DMS153 (cell line): ENCODE measurements around the gene PDXDC1.
"Not testable (repeated sequence)": the region's sequence is repeated elsewhere in the genome, so short reads cannot be mapped to it uniquely, and the experiment has no call there.

ENCODE experiments used
- DNase-seq: peaks from one replicate; lab custom pipeline; 2025; lab: John Stamatoyannopoulos, UW

Gene PDXDC1

DNA sequence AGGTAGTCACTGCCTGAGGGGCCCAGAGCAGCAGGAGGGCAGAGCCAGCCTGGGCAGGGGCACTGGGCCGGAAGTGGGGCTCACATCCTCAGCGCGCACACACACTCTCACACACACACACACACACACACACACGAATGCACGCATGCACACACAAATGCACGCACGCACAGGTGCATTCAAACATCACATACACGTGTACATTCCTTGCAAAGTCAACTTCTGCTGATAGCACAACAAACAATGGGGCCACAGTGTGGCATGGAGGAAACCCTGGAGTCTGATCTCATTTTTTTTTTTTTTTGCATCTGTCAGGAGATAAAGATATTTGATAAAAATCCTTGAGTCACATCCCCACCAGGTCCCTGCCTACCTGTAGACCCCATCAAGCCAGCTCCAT lies 182.8 kb downstream of the PDXDC1 start:
- not testable (repeated sequence) for DNase-seq

DNA sequence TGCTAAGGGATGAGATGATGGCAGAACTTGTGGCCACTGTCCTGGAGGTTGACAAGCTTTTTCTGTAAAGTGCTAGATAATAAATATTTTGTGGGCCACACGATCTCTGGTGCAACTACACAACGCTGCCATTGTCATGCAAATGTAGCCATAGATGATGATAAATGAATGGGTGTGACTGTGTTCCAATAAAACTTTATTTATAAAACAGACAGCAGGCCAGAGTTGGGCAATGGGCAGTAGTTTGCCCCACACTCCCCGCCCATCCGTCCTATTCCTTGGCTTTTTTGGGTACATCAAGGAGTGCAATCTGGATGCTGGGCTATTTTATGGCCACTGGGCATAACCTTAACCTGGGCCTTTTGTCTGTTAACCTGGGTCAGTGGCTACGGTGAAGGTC lies 184.8 kb downstream of the PDXDC1 start:
- DNase-seq = not testable (repeated sequence)

DNA sequence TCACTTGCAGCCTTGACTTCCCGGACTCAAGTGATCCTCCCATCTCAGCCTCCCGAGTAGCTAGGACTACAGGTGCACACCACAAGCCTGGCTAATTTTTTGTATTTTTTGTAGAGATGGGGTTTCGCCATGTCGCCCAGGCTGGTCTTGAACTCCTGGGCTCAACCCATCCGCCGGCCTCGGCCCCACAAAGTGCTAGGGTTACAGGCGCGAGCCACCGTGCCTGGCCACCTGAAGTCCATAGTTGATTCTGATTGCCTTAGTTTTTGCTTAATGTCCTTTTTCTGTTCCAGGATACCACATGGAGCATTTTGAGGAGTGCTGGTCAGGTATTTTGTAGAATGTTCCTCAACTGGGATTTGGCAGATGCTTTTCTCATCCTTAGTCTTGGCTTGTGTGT lies 185.7 kb downstream of the PDXDC1 start:
- not testable (repeated sequence) for DNase-seq

DNA sequence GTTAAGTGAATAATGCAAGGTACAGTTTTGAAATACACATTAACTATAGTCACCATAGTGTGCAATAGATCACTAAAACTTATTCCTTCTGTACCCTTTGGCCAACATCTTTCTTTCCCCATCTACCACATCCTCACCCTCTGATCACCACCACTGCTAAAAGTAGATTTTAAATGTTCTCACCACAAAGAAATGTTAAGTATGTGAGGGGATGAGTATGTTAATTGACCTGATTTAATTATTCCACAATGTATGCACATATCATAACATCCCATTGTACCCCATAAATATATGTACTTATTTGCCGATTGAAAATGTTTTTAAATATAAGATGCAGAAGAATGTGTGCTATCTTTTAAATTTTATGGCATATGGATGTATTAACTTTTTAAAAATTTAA lies 188.2 kb downstream of the PDXDC1 start:
- not testable (repeated sequence) for DNase-seq

DNA sequence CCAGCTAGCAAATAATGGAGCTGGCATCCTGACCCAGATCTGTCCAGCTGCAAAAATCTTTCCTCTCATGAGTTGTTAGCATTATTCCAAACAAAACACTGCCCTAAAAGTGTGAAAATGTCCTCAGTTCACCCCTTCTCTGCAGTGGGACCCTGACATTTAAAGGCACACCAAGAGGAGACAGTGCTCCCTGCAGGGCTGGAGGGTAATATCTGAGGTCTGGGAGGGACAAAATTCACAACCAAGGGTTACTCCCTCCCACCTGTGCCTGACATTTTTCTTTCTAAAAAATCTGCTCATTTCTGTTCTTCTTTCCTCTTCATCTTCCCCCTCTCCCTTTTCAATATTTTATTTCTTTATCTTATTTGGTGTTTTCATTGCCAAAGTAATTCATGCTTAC lies 191.4 kb downstream of the PDXDC1 start:
- DNase-seq = not testable (repeated sequence)

DNA sequence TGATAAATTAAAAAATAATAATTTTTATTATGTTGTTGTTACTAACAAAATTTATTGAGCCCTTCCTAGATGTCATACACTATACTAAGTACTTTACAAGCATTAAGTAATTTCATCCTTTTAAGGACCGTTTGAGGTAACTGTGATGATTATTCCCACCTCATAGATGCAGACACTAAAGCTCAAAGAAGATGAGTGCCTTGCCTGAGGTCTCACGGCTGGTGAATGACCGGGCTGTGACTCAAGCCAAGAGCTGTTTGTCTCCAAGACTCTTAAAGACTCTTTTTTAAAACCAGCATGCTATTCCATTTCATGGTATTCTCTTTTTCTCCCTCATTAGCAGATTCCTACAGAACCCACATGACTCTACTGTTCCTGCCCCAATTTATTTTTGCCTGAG lies 193.5 kb downstream of the PDXDC1 start:
- not testable (repeated sequence) for DNase-seq

DNA sequence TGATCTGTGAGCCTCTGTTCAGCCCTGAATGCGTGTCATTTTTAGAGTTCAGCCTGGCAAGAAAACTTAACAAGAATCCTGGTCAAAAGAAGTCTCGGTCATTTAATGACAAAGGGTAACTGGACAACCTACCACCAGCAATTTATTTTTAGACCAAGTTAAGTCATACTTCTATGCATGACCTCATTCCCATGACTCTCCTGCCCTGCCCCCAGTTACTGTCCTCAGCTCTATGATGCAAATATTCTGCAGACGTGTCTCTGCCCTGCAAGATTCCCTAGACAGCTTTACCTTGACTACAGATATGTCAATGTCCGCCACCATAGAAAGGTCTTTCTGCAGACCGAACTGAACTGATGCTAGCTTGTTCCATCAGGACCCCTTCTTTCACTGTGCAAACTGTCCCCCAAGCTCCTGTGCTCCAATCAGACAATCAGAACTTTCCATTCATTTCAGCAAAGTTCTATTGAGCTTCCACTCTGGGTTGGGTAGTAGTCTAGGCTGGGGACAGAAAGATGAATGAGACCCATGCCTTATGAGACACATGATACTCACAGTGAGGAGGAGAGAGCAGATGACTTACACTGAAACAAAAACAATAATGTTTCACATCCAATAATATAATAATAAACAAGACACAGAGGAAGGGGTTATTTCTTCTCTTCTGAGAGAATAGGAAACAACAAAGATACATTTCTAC lies 194.3 kb downstream of the PDXDC1 start:
- not testable (repeated sequence) for DNase-seq

DNA sequence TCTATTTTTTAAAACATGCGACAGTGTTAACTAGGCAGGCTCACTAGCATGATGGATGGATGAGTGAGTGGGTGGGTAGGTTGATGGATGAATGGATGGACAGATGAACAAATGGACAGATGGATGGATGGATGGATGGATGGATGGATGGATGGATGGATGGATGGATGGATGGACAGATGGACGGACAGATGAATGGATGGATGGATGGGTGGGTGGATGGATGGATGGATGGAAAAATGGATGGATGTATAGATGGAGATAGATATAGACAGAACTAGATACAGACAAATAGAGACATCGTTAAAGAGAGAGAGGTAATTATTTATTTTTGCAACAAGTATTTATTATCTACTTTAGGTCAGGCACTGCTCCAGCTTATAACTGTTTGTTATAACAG lies 205.1 kb downstream of the PDXDC1 start:
- DNase-seq = not testable (repeated sequence)

DNA sequence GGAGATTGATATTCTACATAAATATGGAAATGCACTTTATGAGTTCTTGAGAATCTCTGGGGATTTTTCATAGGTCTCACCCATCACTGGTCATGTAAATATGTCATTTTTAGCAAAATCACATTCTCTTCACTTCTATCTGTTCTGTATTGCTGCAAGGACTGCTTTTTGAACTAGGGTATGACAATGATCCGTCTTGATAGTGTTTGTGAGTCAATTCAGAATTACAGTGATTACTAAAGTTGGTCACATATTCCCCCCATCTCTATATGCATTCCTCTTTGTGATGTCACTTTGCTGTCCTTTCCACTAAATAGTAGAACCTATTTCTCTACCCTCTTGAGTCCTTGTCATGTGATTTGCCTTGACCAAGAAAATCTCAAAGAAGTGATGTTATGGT lies 206.1 kb downstream of the PDXDC1 start:
- not testable (repeated sequence) for DNase-seq

DNA sequence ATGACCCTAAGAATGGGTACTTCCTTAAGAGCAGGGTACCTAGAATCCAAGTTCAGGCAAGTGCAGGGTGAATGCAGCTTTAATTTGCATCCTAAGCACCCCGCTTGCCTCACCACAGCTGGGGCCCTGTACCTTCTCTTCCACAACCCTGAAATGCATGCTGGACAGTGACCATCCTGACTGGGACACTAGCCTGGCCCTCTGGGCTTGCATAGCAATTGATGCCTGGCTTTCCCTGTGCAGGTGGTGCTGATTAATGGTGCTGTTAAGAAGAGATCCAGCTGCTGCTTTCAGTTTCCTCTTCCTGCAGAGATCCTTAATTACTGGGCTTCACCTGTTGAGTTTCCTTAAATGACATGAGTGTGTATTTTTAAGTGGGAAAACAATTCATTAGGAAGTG lies 209.2 kb downstream of the PDXDC1 start:
- not testable (repeated sequence) for DNase-seq
